ENCODE data around the gene SPO11.

GRCh38 chr20:57372157-57372556 lies 42.6 kb downstream of the SPO11 start:
- TF ChIP-seq ZFP30 (CRISPR knock-in tag; IDR thresholded peaks at IDR 0.05) = no peak
- no peak for TF ChIP-seq CREB5 (CRISPR knock-in tag; IDR thresholded peaks at IDR 0.05; ENCODE audit: low read depth)
- TF ChIP-seq ZNF70 (CRISPR knock-in tag; IDR thresholded peaks at IDR 0.05) = no peak
- no peak for TF ChIP-seq PATZ1 (CRISPR knock-in tag; IDR thresholded peaks at IDR 0.05; ENCODE audit: borderline replicate concordance)
- TF ChIP-seq ZC3H10 (CRISPR knock-in tag; IDR thresholded peaks at IDR 0.05) = no peak
- TF ChIP-seq RARB (CRISPR knock-in tag; IDR thresholded peaks at IDR 0.05) = no peak
- no peak for TF ChIP-seq ZFP3 (CRISPR knock-in tag; IDR thresholded peaks at IDR 0.05)
- no peak for TF ChIP-seq ESRRG (CRISPR knock-in tag; IDR thresholded peaks at IDR 0.05)
- TF ChIP-seq, protein P1, sequence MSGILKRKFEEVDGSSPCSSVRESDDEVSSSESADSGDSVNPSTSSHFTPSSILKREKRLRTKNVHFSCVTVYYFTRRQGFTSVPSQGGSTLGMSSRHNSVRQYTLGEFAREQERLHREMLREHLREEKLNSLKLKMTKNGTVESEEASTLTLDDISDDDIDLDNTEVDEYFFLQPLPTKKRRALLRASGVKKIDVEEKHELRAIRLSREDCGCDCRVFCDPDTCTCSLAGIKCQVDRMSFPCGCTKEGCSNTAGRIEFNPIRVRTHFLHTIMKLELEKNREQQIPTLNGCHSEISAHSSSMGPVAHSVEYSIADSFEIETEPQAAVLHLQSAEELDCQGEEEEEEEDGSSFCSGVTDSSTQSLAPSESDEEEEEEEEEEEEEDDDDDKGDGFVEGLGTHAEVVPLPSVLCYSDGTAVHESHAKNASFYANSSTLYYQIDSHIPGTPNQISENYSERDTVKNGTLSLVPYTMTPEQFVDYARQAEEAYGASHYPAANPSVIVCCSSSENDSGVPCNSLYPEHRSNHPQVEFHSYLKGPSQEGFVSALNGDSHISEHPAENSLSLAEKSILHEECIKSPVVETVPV (CRISPR knock-in tag; IDR thresholded peaks at IDR 0.05) = no peak
- no peak for TF ChIP-seq BACH2 (CRISPR knock-in tag; IDR thresholded peaks at IDR 0.05; ENCODE audit: borderline replicate concordance)
- TF ChIP-seq ARNTL (CRISPR knock-in tag; IDR thresholded peaks at IDR 0.05; ENCODE audit: borderline replicate concordance, low read depth) = no peak
- no peak for TF ChIP-seq OSR1 (CRISPR knock-in tag; IDR thresholded peaks at IDR 0.05)
